PC-3 (cell line): ENCODE measurements around the gene CTF1.

Experiments
- EZH2phosphoT487 ChIP-seq: fragments of 300-600 bp; sonication (generic); IDR thresholded peaks from 2 replicates; pipeline ENCODE4 v1.6.1; 2018; ENCODE audit warnings: mild to moderate bottlenecking, antibody characterized with exemption, low read length, borderline replicate concordance
- TF ChIP-seq, protein P1 (sequence below): fragments of 300-600 bp; sonication (generic); conservative IDR thresholded peaks from 2 replicates; pipeline ENCODE4 v1.5.1; 2017; ENCODE audit warnings: antibody characterized with exemption, low read depth, mild to moderate bottlenecking, low read length

- TF ChIP-seq, protein P1, sequence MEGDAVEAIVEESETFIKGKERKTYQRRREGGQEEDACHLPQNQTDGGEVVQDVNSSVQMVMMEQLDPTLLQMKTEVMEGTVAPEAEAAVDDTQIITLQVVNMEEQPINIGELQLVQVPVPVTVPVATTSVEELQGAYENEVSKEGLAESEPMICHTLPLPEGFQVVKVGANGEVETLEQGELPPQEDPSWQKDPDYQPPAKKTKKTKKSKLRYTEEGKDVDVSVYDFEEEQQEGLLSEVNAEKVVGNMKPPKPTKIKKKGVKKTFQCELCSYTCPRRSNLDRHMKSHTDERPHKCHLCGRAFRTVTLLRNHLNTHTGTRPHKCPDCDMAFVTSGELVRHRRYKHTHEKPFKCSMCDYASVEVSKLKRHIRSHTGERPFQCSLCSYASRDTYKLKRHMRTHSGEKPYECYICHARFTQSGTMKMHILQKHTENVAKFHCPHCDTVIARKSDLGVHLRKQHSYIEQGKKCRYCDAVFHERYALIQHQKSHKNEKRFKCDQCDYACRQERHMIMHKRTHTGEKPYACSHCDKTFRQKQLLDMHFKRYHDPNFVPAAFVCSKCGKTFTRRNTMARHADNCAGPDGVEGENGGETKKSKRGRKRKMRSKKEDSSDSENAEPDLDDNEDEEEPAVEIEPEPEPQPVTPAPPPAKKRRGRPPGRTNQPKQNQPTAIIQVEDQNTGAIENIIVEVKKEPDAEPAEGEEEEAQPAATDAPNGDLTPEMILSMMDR, result no peak
- no peak for TF ChIP-seq EZH2phosphoT487
These were observed 670 bp upstream of the CTF1 start for GRCh38 chr16:30895627-30896260.
